T1000 (cell line): Measurements from ENCODE around the gene EPHB2.
"Not testable (repeated sequence)": the region's sequence is repeated elsewhere in the genome, so short reads cannot be mapped to it uniquely, and the experiment has no call there.

Experiments used
- DNase-seq: peaks from one replicate; lab custom pipeline; 2025; ENCODE audit warnings: mixed read lengths; lab: John Stamatoyannopoulos, UW

EPHB2 gene

GRCh38 chr1:22915816-22916470 is 205.3 kb downstream of the EPHB2 start:
- DNase-seq = no peak

GRCh38 chr1:22916471-22916820 is 205.8 kb downstream of the EPHB2 start:
- no peak for DNase-seq

- DNase-seq = no peak
These were observed 207.3 kb downstream of the EPHB2 start for GRCh38 chr1:22917989-22918388.

GRCh38 chr1:22918644-22919043 is 208.0 kb downstream of the EPHB2 start:
- no peak for DNase-seq

- DNase-seq = no peak
These were observed 208.8 kb downstream of the EPHB2 start for GRCh38 chr1:22919341-22920025.

GRCh38 chr1:22920026-22920733 is 209.5 kb downstream of the EPHB2 start:
- no peak for DNase-seq

GRCh38 chr1:22920734-22921451 is 210.3 kb downstream of the EPHB2 start:
- no peak for DNase-seq

GRCh38 chr1:22921452-22922126 is 210.9 kb downstream of the EPHB2 start:
- DNase-seq = no peak

- no peak for DNase-seq
These were observed 212.0 kb downstream of the EPHB2 start for GRCh38 chr1:22922640-22923039.

- no peak for DNase-seq
These were observed 214.5 kb downstream of the EPHB2 start for GRCh38 chr1:22925111-22925510.

GRCh38 chr1:22930240-22930912 is 219.7 kb downstream of the EPHB2 start:
- DNase-seq = no peak

- no peak for DNase-seq
These were observed 222.3 kb downstream of the EPHB2 start for GRCh38 chr1:22932803-22933470.

- no peak for DNase-seq
These were observed 224.8 kb downstream of the EPHB2 start for GRCh38 chr1:22935433-22935832.

GRCh38 chr1:22936681-22937080 is 226.0 kb downstream of the EPHB2 start:
- DNase-seq = no peak

- DNase-seq = no peak
These were observed 230.6 kb downstream of the EPHB2 start for GRCh38 chr1:22941257-22941656.

- DNase-seq = no peak
These were observed 233.9 kb downstream of the EPHB2 start for GRCh38 chr1:22944346-22945055.

GRCh38 chr1:22945171-22945570 is 234.5 kb downstream of the EPHB2 start:
- not testable (repeated sequence) for DNase-seq

GRCh38 chr1:22949822-22950331 is 239.2 kb downstream of the EPHB2 start:
- DNase-seq = no peak

GRCh38 chr1:22951796-22952195 is 241.2 kb downstream of the EPHB2 start:
- no peak for DNase-seq

GRCh38 chr1:22952694-22953056 is 242.0 kb downstream of the EPHB2 start:
- no peak for DNase-seq
